Stimulated activated CD4-positive, alpha-beta T cell treated with anti-CD3 and anti-CD28 coated beads, Interleukin-1b, Interleukin-23, amount 100 ng/mL, for 1 hour (primary cell): ENCODE measurements around the gene CCDC14.
"Not testable (repeated sequence)": the region's sequence is repeated elsewhere in the genome, so short reads cannot be mapped to it uniquely, and the experiment has no call there.

ENCODE experiments used
- DNase-seq, 2 donors: peaks; one replicate each; pipeline ENCODE4 v3.0.0-alpha.2; 2020; ENCODE audit warnings: low read depth in 2 of 2

CCDC14 gene, protein sequence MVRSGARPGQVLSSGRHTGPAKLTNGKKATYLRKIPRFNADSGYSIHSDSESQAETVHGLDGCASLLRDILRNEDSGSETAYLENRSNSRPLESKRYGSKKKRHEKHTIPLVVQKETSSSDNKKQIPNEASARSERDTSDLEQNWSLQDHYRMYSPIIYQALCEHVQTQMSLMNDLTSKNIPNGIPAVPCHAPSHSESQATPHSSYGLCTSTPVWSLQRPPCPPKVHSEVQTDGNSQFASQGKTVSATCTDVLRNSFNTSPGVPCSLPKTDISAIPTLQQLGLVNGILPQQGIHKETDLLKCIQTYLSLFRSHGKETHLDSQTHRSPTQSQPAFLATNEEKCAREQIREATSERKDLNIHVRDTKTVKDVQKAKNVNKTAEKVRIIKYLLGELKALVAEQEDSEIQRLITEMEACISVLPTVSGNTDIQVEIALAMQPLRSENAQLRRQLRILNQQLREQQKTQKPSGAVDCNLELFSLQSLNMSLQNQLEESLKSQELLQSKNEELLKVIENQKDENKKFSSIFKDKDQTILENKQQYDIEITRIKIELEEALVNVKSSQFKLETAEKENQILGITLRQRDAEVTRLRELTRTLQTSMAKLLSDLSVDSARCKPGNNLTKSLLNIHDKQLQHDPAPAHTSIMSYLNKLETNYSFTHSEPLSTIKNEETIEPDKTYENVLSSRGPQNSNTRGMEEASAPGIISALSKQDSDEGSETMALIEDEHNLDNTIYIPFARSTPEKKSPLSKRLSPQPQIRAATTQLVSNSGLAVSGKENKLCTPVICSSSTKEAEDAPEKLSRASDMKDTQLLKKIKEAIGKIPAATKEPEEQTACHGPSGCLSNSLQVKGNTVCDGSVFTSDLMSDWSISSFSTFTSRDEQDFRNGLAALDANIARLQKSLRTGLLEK

DNA sequence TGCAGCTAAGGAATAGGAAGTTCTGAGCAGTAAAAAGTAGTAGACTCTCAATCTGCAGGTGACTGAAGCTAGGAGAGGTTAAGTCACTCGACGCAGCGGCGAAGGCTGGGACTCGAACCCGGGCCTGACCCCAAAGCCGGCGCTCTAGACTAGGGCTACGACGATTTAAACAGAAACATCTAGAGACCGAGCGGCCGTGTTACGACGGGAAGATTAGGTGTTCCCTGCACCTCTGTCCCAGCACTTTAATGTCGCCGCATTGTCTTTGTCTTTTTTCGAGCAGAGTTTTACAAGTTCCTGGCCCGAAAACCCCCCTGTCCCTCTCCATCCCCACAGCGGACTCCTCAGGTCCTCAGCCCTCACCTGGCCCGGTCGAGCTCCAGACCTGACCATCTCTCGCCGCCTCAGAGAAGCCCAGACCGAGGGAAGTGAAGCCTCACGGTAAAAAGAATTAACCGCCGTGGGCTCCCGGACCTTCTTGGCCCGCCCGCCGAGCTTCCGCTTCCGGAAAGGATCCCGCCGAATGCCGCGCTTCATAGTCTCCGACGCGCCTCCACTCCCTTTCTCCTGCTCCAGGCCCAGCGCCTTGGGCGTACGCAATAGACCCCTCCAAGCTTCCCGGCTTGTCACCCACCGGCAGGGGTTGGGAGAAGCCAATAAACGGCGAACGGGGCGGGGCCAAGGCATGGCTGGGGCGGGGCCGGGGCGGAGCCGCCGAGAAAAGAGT is at the start of gene CCDC14:
TSS of gene CCDC14 (minus strand) at position 449 of the 727 bp plus-strand sequence. CDS start at position 393, 56 bp downstream.
- DNase-seq, result peak; percentile 26 to 72

DNA sequence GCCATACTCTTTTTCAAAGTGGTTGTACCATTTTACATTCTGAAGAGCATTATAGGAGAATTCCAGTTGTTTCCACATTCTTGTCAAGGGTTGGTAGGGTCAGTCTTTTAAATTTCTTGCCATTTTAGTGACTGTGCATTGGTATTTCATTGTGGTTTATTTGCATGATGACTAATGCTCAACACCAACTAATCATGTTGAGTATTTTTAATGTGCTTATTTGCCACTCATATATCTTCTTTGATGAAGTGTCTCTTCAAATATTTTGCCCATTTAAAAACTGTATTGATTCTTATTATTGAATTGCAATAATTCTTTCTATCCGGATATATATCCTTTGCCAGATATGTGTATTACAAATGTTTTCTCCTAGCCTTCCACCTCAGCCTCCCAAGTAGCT is 47.3 kb upstream of the CCDC14 start:
- not testable (repeated sequence) for DNase-seq

DNA sequence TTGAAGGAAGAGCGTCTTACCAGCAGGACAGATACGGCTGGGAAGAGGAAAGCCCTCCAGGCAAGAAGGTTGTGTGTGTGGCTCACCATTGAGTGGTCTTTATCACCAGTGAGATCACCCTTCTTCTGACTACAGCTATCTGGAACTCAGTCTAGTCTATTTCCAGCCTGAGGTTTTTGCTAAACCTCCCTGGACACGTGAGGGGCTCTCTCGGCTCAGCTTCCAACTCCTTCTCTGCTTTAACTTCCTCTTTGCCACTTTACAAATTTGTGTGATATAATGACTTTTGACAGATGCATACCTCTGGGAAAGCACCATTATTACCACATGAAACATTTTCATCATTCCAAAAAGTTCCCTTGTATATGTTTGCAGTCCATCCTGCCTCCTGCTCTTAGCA is 46.2 kb upstream of the CCDC14 start:
- no peak for DNase-seq

DNA sequence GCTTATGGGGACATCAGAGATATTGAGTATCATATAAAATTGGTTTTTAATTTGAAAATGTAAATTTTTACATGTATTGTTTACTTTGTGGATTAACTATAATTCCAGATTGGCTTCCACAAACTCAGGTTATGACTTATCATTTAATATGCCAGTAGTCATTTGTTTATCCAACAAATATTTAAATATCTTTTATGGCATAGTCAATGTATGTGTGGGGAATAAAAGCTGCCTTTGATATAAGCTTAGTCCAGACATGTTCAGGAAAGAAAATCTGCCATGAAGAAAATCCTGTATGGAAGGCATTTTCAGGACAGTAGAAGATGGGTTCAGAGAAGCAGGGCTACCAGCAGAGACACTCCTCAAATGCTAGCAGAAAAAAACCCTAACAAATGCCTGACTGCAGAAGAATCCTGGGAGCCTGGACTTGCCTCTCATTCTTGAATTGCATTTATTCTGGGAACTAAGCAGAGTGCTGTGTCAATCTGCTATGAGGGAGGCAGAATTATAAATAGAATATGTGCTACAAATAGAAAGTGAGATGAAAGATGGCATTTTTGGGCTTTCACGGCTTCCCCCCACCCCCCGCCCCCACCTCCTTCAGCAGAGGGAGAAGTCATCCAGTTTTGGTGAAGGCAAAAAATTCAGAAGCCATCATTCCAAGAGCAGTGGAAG is 41.5 kb upstream of the CCDC14 start:
- not testable (repeated sequence) for DNase-seq

DNA sequence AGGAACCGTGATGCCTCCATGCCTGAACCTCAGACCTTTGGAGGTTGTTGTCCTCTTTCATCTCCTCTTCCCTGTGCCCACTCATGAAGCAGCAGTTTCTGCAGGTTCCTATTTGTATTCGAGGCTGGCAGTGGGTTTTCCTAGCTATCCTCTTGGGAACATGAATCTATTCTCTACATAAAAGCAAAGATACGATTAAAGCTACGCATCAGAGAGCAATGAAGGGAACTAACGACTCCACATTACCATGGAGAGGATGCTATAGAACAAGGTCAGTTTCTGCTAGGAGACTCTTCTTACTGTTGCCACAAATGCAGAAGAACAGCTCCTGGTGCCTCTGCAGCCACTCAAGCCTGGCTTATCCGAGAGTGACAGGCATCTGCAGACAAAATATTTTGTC is 40.3 kb upstream of the CCDC14 start:
- DNase-seq, result not testable (repeated sequence)

DNA sequence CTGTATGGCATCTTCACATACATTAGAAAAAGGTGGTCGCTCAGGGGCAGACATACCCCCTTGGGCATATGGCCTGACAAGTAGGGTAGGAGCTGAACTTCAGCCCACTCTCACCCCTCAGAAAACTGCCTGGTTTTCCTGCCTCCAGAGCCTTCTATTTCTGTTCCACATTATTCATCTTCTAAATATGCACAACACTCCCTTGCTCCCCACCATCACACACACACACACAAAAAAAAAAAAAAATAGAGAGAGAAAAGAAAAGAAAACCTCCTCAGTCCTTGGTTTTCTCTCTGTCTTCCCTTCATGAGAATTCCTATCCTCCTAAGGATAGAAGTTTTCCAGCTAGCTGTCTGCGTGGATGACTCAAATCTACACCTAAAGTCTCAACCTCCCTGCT is 36.5 kb upstream of the CCDC14 start:
- DNase-seq, result no peak

DNA sequence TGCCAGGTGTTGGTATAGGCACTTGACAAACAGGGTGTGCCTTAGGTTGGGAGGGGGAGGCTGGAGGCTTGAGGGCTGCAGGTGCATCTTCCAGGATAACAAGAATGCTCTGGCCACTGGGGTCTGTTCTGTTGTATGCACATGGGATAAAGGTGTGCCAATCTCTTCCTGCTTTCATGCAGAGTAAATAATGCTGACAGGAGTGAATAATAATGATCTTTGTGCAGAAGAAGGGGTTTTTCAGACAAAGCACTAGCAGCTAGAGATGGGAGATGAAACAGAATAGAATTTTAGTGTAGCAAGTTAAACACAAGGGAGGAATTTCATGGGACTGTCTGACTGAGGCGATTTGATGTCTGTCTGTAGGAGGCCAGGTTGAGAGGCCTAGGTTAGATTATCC is 32.8 kb upstream of the CCDC14 start:
- DNase-seq, result no peak

DNA sequence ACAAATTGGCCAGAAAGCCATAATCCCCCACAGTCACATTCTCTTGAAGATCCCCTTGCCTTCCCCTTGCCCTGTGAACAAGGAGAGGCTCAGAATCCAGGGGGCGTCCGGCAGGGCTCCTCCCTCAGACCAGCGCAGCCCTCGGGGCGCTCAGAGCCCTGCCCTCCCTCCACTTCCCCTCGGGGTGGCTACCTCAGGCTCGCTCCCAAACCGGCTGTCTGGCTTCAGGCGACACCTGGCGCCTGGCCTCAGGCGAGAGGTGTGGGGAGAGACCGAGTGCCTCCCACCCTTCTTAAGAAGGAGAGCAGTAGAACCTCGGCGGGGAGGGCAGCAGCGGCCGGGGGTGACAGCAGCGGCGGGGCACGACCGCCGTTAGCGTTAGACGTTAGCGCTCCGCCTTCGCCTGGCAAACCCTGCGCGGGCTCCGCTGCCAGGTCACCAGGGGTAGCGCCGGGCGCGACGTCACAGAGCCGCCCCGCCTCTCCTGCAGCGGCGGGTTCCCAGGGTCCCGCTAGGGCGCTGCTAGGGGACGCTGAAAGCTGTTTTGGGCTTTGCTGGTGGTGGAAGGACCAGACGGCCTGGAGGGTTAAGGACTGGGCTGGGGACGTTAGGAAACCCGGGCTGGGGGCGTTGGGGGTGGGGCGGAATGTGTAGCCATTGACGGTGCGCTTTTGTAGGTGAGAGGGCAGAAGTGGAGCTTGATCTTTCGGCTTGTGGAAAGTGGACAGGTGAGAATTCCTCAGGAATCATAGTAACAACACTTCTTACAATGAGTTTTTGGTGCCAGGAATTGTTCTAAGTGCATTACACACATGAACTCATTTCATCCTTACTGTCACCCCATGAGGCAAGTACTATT is 30.9 kb upstream of the CCDC14 start, which contains the start of gene ROPN1:
TSS of gene ROPN1 (minus strand) at position 395 of the 859 bp plus-strand sequence. CDS start 11,643 bp downstream, outside the sequence.
- not testable (repeated sequence) for DNase-seq

DNA sequence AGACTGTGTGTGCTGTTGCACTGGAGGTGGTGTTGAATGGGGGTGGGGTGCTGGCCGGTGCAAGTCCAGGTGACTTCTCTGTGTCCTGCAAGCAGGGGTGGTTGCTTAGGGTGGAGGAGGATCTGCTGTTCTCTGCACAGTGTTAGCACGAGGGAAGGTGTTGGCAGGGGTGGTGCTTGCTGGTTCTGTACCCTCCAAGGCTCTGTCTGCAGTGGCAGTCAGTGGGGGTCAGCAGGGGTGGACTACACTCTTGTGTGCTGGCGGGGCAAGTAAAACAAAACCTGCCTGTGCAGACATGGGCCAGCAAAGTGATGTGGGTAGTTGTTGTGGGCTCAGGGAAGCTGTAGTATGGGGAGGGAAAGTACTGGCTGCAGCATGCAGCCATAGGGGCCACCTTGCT is 25.4 kb upstream of the CCDC14 start:
- no peak for DNase-seq

DNA sequence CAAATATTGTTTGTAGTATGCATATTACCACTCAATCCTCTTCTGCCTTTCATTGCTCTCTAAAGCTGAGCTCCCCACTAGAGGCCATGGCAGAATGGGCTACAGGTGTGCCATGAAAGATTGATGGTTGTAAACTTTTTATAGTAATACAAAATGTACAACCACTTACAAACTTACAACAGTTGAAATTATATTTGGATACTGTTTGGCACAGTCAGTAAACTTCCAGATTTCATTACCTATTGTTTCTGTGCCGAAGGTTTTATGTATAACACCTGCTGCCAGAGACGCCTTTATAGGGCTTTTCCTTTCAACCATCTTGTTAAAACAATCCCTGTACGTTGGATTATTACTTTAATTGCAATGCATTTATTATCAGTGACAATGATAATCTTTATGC is 23.9 kb upstream of the CCDC14 start:
- DNase-seq, result no peak

DNA sequence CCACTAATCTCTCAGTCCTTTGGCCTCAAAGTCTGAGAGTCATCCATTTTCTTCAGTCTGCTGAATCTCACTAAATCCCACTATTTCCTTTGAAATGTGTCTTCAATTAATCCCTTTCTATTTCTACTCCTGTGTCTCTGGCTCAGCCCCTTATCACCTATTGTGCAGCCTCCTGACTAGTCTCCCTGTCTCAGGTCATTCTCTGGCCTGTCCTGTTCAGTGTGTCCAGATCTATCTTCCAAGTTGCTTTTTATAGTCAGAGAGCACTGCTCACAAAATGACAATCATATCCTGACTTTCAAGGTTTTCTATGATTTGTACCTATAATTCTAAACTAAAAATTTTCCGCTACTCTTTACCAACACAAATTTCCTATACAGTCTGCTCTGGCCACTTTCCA is 23.3 kb upstream of the CCDC14 start:
- no peak for DNase-seq

DNA sequence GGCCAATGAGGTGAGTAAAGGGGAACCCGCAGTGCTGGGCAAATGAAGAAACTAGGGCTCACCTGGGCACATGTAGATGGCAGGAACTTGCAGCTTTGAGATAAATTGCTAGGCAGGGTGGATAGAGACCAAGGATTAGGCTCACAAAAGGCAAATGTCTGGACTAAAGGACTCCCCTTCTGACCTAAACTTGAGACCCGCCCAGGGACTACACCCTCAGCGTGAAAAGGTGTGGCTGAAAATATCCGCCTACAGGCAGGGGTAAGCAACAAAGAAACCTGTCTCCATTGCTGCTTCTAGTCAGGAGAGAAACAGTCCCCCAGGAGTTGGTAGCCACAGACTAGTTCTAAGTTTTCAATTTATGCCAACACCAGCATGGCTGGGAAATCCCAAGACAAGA is 20.3 kb upstream of the CCDC14 start:
- DNase-seq, result not testable (repeated sequence)

DNA sequence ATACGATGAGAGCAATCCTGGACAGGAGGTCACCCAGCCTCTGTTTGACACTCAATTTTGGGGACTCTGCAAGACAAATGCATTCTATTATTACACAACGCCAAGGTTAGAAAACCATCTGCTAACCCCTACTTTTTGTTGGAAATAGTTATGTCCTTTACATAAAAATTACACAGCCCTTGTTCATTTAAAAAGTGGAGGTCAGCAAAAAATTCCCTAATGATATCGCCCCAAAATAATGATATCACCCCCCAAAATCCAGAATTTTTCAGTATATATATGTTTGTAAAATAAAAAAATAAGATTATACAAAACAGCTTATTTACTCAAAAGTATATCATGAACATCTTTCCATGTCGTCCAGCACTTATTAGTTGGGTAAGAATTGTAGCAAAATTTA is 19.5 kb upstream of the CCDC14 start:
- DNase-seq, result no peak

DNA sequence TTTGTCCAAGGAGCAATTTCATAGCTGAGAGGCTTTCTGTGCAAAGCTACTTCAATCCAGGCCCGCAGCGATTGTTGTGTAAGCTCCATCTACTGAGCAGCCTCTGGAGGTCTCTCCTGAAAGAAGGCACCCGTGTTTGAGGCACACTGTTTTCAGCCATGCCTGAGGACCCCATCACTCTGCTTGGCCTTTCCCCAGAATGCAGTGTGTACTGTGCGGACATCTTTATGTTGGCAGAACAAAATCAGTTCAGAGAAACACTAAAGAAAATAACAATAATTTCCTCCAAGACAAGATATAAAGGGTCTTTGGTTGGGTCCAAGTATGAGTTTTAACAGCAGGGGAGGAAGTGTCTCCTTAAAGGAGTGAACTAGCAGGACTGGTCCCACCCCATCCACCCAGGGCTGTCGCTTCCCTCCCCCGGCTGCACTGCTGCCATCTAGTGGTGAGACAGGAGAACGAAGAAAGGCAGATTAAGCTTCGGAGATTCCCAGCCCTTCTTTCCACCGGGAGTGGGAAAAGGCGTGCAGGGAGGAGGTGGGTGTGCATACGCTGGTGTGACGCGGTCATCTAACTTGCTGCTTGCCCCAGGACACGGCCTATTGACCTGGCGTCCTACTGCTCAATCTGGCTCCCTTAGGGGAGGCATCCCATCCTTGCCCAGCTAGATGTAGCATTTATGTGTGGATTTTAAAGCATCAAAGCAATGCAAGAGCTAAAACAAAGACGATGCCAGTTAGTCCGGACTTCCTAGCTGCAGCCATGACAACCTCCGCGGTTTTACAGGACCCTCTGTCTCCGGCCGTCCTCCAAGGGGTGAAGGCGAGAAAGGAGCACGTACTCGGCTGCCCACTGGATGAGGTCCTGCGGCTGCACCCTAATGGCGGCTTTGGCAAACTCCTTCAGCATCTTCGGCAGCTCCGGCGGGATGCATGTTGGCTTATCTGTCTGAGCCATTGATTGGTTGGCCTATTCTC is 18.8 kb upstream of the CCDC14 start:
- not testable (repeated sequence) for DNase-seq

DNA sequence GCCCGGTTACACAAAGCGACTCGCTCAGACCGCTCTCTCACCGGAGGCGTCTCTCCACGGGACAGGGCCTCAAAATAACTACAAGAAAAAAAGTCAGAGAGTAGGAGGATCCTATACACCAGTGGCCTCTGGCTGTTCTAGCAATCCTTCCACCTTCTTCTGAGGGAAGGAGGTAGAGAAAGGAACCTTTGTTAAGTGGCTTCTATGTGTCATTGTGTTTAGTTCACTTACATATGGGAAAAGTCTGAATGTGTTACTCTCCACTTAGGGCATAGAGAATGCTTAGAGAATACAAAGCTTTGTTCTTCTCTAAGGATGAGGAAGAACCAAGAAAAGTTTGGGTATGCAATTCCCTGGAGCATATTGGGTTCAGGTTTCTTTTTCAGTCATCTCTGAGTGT is 15.9 kb upstream of the CCDC14 start:
- not testable (repeated sequence) for DNase-seq

DNA sequence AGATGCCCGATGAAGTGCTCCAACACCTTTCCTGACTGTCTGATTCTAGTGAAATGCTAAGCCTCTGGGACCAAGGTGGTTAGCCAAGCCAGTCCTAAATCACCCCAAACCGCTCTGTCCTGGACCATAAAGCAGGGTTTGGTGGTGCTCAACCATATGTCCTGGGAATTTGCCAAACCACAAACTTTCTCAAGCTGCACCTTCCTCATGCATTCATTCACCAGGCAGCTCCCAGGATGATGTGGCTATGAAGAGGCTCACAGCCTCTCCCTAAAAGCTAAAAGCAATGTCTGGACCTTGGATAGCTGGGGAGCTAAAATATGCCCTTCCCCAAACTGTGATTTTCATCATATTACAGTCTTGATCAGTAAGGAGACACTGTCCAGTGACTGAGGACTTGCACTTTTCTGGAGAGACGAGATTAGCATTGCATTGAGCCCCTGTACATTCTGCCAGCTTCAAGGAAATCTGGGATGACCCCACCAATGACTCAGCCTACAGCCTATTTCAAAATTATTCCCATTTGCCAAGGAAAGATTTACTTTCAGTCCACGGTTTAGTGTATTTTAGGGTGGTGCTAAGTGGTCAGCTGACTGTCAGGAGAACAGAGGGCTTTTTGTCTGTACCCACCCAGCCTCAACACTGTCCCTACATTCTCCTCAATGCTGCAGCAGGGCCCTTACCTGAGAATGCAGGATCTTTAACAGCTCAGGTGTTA is 15.3 kb upstream of the CCDC14 start:
- DNase-seq, result not testable (repeated sequence)

DNA sequence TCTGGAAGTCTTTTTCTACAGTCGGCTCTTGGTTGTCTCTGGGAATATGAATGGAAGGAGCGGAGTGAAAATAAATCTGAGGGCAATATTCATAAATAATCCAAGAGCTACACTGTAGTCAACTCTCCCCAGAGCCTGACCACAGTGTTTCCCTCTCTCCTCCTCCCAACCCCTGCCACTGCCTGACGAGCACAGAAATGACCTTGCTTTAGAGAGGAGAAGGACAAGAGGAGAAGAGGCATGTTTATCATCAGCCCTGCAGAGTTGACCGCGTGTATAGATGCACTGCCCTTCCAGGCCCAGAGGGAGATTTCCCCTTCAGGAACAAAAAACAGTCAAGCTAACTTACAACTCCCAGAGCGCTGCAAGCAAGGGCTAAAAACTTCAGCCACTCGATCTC is 14.0 kb upstream of the CCDC14 start:
- not testable (repeated sequence) for DNase-seq

DNA sequence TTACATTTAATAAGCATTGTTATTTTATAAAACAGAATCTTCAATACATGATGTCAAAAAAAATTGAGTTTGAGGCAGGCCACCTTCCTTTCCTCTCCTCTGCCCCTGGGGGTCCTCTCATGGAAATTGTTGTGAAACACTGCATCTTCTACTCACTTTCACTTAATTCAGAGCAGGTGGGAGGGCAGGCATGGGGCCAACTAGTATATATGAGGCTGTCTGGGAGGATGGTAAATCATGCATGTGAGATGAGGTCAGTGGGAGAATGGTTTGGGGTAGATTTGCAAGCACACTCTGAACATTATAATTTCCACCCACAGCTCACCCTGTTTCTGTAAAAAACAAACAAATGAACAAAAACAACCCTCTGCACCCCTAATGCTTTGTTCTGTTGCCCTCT is 10.4 kb upstream of the CCDC14 start:
- no peak for DNase-seq
